ENCODE results near the gene KCNK10.

Gene KCNK10

DNA sequence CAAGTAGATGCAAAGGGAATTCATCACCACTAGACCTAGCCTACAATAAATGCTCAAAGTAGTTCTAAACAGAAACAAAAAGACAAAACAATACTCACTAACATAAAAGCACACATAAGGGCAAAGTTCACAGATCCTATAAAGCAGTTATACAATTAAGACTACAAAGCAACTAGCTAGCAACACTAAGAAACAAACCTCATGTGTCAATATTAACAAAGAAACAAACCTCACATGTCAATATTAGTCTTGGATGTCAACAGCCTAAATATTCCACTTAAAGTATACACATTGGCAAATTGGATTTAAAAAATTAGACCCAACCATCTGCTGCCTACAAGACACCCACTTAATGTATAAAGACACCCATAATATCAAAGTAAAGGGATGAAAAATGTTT lies 152.7 kb downstream of the KCNK10 start:
- DNase-seq = peak; percentile 87

DNA sequence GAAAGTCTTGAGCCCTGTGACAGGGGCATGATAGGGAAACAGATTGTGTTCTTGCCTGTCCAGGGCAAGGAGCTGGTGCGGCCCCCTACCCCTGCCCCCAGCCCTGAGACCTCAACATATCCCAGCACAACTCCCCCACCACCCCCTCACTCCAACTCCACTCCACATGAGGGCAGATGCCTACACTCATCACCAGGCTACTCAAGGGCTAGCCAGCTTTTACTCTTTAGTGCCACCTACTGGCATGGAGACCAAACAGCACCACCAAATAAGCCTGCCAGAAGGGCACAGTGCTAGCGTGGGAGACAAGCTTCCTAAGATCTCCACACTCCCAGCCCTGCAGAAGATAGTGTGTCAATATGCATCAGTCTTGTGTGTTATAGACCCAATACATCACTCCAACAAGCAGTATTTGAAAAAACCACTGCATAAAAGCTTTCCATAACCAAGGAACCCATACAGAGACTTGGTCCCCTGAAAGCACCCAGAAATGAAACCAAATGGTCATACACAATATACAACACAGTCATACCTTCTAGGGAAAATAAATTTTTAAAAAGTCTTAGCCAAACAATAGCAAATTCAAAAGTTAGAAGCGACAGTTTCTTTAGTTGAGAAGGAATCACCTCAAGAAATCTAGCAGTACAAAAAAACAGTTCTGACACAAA lies 154.4 kb downstream of the KCNK10 start:
- peak; percentile 10 for DNase-seq

DNA sequence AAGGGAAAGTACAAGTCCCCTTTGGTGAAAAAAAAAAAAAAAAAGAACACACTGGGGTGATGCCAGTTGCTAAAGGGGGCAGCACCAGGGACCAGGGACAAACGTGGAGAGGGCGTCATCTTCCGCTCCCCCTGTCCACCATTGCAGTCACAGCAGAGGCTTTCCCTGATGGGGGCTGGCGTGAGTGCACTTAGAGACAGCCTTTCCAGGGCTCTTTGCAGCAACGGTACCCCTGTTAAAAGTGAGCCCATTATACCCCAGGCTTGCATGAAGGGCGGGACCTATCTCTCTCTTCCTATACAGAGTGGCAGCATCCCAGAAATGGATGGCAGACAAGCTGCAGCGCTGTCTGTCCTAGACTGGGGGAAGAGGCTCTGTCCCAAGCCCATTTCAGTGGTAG lies 155.0 kb downstream of the KCNK10 start:
- no peak for DNase-seq

DNA sequence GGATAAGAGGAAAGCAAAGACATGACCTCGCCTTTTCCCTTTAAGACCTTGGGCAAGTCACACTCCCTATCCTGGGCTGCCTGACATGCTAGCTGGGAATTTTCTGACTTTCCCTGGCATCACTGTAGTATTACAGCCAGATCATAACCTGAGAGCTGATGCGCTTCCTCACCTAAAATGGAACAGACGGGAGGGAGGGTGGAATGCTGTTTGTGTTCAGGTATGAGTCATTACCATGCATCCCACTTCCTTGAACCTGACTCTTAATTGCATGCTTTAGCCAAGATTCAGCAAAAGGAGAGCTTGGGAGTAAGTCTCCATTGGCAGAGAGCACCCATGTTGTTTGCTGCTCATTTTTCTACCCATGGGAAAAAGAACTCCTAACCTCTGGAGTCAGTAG lies 156.5 kb downstream of the KCNK10 start:
- no peak for DNase-seq

DNA sequence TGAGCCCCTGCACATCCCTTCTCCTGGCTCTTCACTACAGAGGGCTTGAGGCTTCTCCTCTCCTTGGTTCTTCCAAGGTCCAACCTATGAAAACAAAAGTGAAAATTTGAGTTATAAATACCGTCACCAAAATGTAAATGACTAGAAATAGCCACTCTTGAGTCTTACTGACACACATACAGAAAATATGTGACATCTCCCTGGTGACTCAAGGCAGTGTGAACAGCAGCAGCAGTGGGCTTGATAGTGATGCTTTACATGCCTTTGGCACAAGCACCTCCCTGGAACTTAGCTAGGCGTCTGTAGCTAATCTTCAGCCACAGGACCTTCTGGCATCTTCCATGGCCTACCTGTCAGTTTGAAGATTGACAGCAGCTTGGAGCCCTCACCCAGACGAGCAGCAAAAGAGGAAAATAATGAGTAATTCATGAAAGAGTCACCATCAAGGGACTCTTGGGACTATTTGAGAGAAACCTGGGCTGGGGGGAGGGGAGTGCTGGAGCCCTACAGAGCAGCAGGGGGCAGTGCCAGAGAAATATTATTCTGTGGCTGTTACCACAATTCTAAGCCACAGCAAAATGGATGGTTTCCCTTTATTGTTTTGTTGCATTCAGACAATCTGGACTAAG lies 158.0 kb downstream of the KCNK10 start:
- DNase-seq = no peak

DNA sequence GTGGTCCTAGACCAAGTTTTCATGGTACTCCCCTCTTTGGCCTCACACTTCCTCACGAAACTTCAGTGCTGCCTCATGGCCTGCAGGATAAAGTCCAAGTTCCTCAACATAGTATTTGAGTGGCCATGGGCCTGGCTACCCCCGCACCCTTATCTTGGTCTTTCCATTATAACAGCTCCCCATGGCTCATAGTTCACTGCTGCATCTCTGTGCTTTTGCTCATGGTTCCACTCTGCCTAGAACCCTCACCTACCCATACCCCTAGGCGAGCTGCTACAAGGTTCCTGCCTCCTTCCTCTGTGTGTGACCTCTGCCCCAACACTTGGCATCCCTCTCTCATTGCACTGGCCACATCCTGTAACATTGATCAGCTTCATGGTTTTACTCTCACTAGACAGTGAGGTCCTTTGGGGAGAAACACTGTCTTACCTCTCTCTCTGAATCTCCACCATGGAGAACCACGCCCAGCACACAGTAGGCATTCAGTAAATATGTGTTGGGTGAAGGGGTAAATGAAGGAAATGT lies 159.3 kb downstream of the KCNK10 start:
- no peak for DNase-seq

DNA sequence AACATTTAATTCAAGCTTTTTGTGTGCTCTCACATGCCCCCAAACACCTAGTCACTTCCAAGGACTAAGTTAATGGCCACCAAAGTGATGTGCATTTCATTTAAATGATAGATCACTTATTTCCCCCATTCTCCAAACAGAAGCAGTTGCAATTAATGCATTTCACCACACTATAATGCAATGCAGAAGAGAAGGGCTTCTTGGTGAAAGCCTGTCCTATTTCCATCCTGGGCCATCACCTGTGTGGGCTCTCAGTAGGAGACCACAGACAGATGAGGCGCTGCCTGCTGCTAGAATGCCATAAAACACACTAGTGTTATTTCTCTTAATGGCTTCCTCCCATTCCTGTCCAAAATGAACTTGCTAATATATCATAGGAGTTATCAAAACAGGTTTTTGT lies 166.9 kb downstream of the KCNK10 start:
- DNase-seq = no peak

DNA sequence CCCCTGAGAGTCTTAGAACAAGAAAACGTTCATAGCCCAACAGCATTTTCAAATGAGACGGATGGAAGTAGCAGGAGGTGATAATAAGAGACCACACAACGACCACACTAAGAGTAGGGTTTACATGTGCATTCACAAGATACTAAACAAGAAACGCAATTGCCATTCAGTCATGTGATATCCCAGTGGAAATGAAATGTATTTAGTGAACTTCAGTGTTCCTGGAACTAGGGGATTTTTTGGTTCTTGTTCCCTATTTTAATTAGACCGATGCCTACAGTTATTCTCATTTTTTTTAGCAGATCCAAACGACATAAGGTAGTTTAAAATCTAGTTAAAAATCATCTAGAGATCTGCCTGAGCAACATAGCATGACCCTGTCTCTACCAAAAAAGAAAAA lies 168.1 kb downstream of the KCNK10 start:
- DNase-seq = no peak

DNA sequence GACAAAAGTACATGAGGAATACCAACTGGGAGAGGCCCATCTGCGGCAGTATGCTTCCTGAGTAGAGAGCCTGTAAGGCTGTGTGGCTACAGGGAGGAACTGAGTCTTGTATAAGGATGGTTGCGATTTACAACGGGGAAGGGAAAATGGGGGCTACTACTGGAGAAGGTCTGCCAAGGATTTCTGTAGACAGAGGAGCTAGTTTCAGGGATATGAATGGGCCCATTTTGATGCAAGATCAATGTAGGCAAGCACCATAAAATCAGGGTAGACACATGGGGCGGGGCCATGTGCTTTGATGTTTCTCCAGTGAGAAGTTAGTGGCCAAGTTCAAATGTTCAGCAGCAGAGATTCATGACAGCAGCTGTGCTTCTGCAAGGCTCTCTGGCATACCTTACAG lies 168.7 kb downstream of the KCNK10 start:
- no peak for DNase-seq

DNA sequence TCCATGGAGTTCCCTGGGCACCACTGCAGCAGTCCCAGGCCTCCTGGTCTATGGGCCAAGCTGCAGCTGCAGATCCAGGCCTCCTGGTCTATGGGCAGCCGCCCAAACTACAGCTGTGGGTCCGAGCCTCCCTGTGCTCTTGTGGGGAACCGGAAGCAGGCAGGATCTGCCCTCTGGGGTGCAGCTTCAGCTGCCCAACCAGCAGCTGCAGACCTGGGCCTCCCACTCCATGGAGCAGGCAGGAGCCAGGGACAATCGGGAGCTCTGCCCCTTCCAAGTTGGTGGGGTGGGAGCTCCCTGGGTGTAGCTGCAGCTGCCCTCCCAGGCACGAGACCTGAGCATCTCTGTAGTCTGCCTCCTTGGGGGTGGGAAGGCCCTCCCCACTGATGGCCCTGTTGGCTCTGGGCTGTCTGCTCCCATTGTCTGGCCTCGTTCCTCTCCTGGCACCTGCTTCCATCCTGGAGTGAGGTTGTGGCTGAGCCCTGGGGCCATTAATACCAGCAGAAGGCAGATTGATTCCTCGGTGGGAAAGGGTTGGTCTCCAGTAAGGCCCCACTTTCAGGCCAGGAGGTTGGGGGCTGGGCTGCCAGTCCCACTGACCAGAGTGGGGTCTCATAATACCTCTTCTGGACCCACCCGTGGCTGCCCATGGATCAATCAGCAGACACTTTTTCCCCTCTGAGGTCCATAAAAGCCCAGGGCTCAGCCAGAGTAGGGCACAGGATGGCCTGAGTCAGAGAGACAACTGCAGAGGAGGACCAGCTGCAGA lies 176.0 kb downstream of the KCNK10 start:
- DNase-seq = no peak

DNA sequence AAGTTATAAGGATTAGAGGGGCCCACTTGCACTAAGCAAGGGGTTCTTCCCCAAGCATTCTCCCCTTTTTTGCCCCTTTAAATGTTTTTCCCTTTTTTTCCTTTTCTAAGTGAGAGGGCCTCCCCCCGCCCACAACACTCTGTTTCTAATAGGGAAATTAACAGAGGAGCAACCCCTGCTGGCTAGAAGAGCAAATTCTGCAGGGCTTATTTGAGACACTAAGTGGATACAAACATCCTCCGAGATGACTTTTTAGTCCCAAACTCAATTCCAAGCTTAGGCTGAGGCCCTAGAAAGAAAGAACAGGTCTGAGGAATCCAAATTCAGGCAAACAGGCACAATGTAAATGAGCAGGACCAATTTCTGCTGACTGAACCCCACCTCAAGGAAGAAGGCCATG lies 179.3 kb downstream of the KCNK10 start:
- DNase-seq = no peak

DNA sequence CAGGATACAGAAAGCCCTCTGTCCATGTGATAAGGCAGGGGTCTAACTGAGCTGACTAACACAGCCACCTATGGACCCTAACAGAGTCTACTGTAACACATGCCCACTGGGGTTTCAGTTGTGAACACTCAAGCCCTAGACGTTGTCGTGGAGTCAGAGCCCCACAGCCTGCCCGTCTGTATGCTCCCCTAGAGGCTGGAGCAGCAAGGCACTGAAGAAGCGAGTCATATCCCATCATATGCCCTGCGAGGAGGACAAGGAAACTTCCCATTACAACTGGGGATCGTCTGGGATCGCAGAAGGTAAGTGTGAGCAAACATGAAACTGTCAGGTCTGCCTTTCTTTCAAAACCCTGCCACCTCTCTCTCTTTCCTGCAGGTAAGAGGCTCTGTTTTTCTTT lies 180.1 kb downstream of the KCNK10 start:
- DNase-seq = no peak

DNA sequence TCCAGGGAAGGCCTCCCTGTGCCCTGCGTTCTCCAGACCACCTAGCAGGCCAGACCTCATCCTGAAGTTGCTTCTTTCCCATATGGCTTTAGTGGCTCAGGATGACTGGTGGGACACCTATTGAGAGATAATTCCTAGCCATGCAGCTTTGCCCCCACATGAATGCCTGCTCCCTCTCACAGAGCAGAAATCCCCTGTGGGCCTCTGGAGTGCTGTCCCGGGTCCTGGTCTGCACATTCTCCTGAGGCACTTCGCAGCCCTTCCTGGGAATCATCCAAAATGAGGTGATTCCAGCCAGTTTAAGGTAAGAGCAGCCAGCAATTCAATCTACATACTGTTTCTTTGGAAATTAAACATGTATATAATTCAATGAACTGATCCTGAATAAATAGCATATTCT lies 182.2 kb downstream of the KCNK10 start:
- no peak for DNase-seq

DNA sequence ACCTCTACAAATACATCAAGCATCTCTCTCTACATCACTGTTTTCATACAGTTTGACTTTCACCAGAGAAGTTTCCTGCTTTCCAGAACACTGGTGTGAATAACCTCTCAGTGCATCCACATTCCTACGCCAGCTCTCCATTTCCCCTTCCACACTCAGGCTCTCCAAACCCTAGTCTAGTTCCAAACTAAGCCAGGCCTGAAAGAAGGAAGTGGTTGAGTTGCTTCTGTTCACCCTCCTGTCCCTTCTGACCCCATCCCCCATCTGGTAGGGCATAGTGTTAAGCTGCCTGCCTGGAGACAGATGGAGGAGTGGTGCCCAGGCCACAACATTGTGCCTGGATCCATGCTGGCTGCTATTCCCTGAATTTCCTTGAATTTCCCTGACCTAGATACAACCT lies 185.7 kb downstream of the KCNK10 start:
- no peak for DNase-seq
